GM12878 (cell line): ENCODE data around the gene ATP2C2. TPM values are rescaled to one million over a fixed set of nuclear protein-coding genes. Genes with fewer than 3 reads are reported as not detected.

Experiments
- ATAC-seq: fragments of 200-7000 bp; cut with Tn5 transposase; 3 replicates; pipeline ENCODE4 v1.9.1; 2020; ENCODE audit warnings: mild to moderate bottlenecking, moderate library complexity
- BruUV-seq: library from RNA; stranded (reverse); fragments of 400-500 nt; replicated peaks from 2 replicates; lab custom pipeline; 2021; lab: Mats Ljungman, UMichigan
- CTCF ChIA-PET: fragments of 300-600 bp; sonication (Branson Sonifier 250); formaldehyde crosslinking; extraction: SDS; loops from one replicate; lab custom pipeline; 2021; ENCODE audit warnings: inconsistent platforms; lab: Yijun Ruan, JAX
- POLR2A ChIA-PET: fragments of 350-600 bp; formaldehyde crosslinking; extraction: SDS; loops from one replicate; lab custom pipeline; 2021; ENCODE audit warnings: inconsistent platforms; lab: Charles Lee
- RAD21 ChIA-PET: fragments of 300-600 bp; sonication (Branson Sonifier 250); formaldehyde crosslinking; loops from one replicate; lab custom pipeline; 2023; ENCODE audit warnings: antibody characterized with exemption; ENCODE audit not compliant: unreplicated experiment; lab: Charles Lee
- SMC1A ChIA-PET: fragments of 300-600 bp; sonication (Branson Sonifier 250); formaldehyde crosslinking; loops from one replicate; lab custom pipeline; 2023; ENCODE audit not compliant: unreplicated experiment, uncharacterized antibody; lab: Charles Lee
- DNase-seq: peaks from one replicate; pipeline ENCODE4 v3.0.0-alpha.2; 2011; ENCODE audit warnings: low read depth, low spot score
- FAIRE-seq: peaks from 3 replicates; lab custom pipeline; 2011; peaks lifted over from hg19 to GRCh38; lab: Jason Lieb, UNC
- H2AFZ ChIP-seq: 2 replicates; pipeline ENCODE4 v1.6.0; 2011; ENCODE audit warnings: low read depth, low read length, control low read depth; ENCODE audit not compliant: control insufficient read depth
- H3K27ac ChIP-seq: 2 replicates; pipeline ENCODE4 v1.5.1; 2011; ENCODE audit warnings: control low read depth; ENCODE audit not compliant: control insufficient read depth, insufficient read depth
- H3K27me3 ChIP-seq, 2 experiments: replicated peaks in 1 of 2; 2 replicates each; pipeline versions ENCODE4 v1.6.0 to v1.6.1; 2011; ENCODE audit warnings: low read length in 1 of 2; ENCODE audit not compliant: control insufficient read depth in 2 of 2, insufficient read depth in 2 of 2
- H3K36me3 ChIP-seq, 2 experiments: 2 replicates each; pipeline ENCODE4 v1.5.1; 2011; ENCODE audit warnings: low read length in 1 of 2; ENCODE audit not compliant: control insufficient read depth in 2 of 2, insufficient read depth in 2 of 2
- H3K4me1 ChIP-seq: 2 replicates; pipeline ENCODE4 v1.6.1; 2011; ENCODE audit warnings: mild to moderate bottlenecking, low read length, moderate library complexity, mixed read lengths; ENCODE audit not compliant: control insufficient read depth, insufficient read depth
- H3K4me2 ChIP-seq: 2 replicates; pipeline ENCODE4 v1.6.0; 2011; ENCODE audit warnings: control low read depth; ENCODE audit not compliant: control insufficient read depth, insufficient read depth
- H3K4me3 ChIP-seq: fragments of 200-600 bp; sonication (generic); 2 replicates; pipeline ENCODE4 v1.5.1; 2016
- H3K79me2 ChIP-seq: 2 replicates; pipeline ENCODE4 v1.6.0; 2011; ENCODE audit warnings: low read length; ENCODE audit not compliant: control insufficient read depth, insufficient read depth
- H3K9ac ChIP-seq: 2 replicates; pipeline ENCODE4 v1.8.0; 2011; ENCODE audit warnings: low read length, control low read depth, mixed read lengths; ENCODE audit not compliant: control insufficient read depth, insufficient read depth
- H3K9me3 ChIP-seq: replicated peaks from 3 replicates; pipeline ENCODE4 v1.5.1; 2011; ENCODE audit warnings: mild to moderate bottlenecking, low read length; ENCODE audit not compliant: control insufficient read depth, insufficient read depth
- H4K20me1 ChIP-seq: 2 replicates; pipeline ENCODE4 v1.6.0; 2011; ENCODE audit not compliant: control insufficient read depth, insufficient read depth
- ATF3 ChIP-seq: IDR thresholded peaks from 2 replicates; pipeline ENCODE4 v1.6.1; 2011; ENCODE audit warnings: low read depth, mild to moderate bottlenecking, low read length, moderate library complexity, borderline replicate concordance; ENCODE audit errors: extremely low read depth
- BHLHE40 ChIP-seq, 2 experiments: fragments of 450-650 bp in 1 of 2; IDR thresholded peaks; 2 replicates each; pipeline ENCODE4 v1.6.1; 2011 to 2017; ENCODE audit warnings: low read depth in 2 of 2, borderline replicate concordance in 1 of 2, improper control_type of control experiment in 1 of 2, low read length in 1 of 2, mild to moderate bottlenecking in 1 of 2
- CHD4 ChIP-seq: fragments of 200-600 bp; sonication (generic); IDR thresholded peaks from 2 replicates; pipeline ENCODE4 v1.6.1; 2016; ENCODE audit warnings: mild to moderate bottlenecking
- E2F8 ChIP-seq: fragments of 450-650 bp; IDR thresholded peaks from 2 replicates; pipeline ENCODE4 v1.6.1; 2018; ENCODE audit warnings: mild to moderate bottlenecking, low read depth, moderate library complexity; ENCODE audit not compliant: partially characterized antibody
- ELK1 ChIP-seq: IDR thresholded peaks from 2 replicates; pipeline ENCODE4 v1.6.1; 2012; ENCODE audit warnings: low read depth, low read length, improper control_type of control experiment
- ETV6 ChIP-seq, 2 experiments: fragments of 450-650 bp in 1 of 2; IDR thresholded peaks in 1 of 2; conservative IDR thresholded peaks in 1 of 2; 2 replicates each; pipeline ENCODE4 v1.6.1; 2014; ENCODE audit warnings: antibody characterized with exemption in 1 of 2, borderline replicate concordance in 1 of 2, low read depth in 1 of 2, mild to moderate bottlenecking in 1 of 2, moderate library complexity in 1 of 2
- HDAC2 ChIP-seq: fragments of 200-600 bp; sonication (generic); IDR thresholded peaks from 2 replicates; pipeline ENCODE4 v1.6.1; 2017
- NFYA ChIP-seq: IDR thresholded peaks from 2 replicates; pipeline ENCODE4 v1.6.1; 2011; ENCODE audit warnings: low read depth, mild to moderate bottlenecking, low read length, improper control_type of control experiment, borderline replicate concordance
- PML ChIP-seq: IDR thresholded peaks from 2 replicates; pipeline ENCODE4 v1.6.1; 2012; ENCODE audit warnings: low read length, inconsistent platforms
- RBBP5 ChIP-seq: fragments of 200-600 bp; sonication (generic); conservative IDR thresholded peaks from 2 replicates; pipeline ENCODE4 v1.6.1; 2016
- RUNX3 ChIP-seq: IDR thresholded peaks from 2 replicates; pipeline ENCODE4 v1.6.1; 2012; ENCODE audit warnings: low read length, inconsistent platforms
- SPI1 ChIP-seq: IDR thresholded peaks from 2 replicates; pipeline ENCODE4 v1.6.1; 2011; ENCODE audit warnings: low read depth, mild to moderate bottlenecking, low read length, moderate library complexity, borderline replicate concordance; ENCODE audit not compliant: insufficient read depth
- TCF3 ChIP-seq: IDR thresholded peaks from 2 replicates; pipeline ENCODE4 v1.6.1; 2012; ENCODE audit warnings: low read depth, mild to moderate bottlenecking, low read length, borderline replicate concordance; ENCODE audit not compliant: insufficient read depth
- ZBED1 ChIP-seq: IDR thresholded peaks from 2 replicates; pipeline ENCODE4 v1.6.1; 2016; ENCODE audit warnings: borderline replicate concordance
- ZZZ3 ChIP-seq: IDR thresholded peaks from 2 replicates; pipeline ENCODE4 v1.6.1; 2011; ENCODE audit warnings: low read depth; ENCODE audit not compliant: control insufficient read depth, insufficient read length
- WGBS: methylation state at CpG from one replicate; pipeline ENCODE4 v1.1.6; 2016; ENCODE audit warnings: low lambda C conversion rate; ENCODE audit not compliant: insufficient replicate concordance, insufficient coverage; ENCODE audit errors: missing lambda C conversion rate; 5-methylcytosine and 5-hydroxymethylcytosine counted together
- in situ Hi-C: fragments of 300-500 bp; cut with MboI; formaldehyde crosslinking; loops from 9 replicates; pipeline ENCODE4 v1.14.3; 2018; ENCODE audit warnings: mixed read lengths
- intact Hi-C: fragments of 100-400 bp; cut with micrococcal nuclease; formaldehyde crosslinking; loops from one replicate; pipeline ENCODE4 v1.14.2; 2022; ENCODE audit not compliant: unreplicated experiment
- polyA plus RNA-seq, 11 experiments: library from polyadenylated mRNA; depleted of rRNA in 4 of 11; unstranded in 6 of 11; stranded (reverse) in 5 of 11; fragments of >200 nt; fragmentation: Nextera tagmentation in 4 of 11; fragmentation: Illumina TruSeq in 1 of 11; extraction: Ambion mirVana in 4 of 11; extraction: Trizol in 1 of 11; gene quantifications; 1 replicate in 1 of 11; 2 replicates in 10 of 11; pipeline versions ENCODE4 v1.2.1 to v1.2.3, GENCODE V29; 2011 to 2016; ENCODE audit warnings: inconsistent platforms in 2 of 11, missing spikeins in 2 of 11, low read depth in 1 of 11
- total RNA-seq, 4 experiments: library from RNA; depleted of rRNA in 3 of 4; stranded (reverse); fragments of >200 nt in 3 of 4; fragmentation: Illumina TruSeq in 1 of 4; extraction: Trizol in 1 of 4; gene quantifications; 2 replicates each; pipeline versions ENCODE4 v1.2.1 to v1.2.3, GENCODE V29; 2013 to 2021

The ATP2C2 gene
- total and polyA plus RNA-seq, 10 of the 15 experiments (the other 5 are each of a cell fraction or from before 2014, with no cell fraction given) = 0.05 to 0.19 TPM; not detected in 8

GRCh38 chr16:84471966-84472365 lies 103.6 kb downstream of the ATP2C2 start:
- no peak for FAIRE-seq

GRCh38 chr16:84475643-84476240 lies 107.4 kb downstream of the ATP2C2 start:
- Histone ChIP-seq H3K9me3 (peaks cover 1% of the 10 kb centered on the region; the same call in 1 of the 3 replicates), H3K27me3 (no peaks in the 10 kb centered on the region), H3K4me2 (no peak overlapping the region), H2AFZ (no peak overlapping the region), H3K4me1 (no peaks in the 10 kb centered on the region), H3K27ac (no peak overlapping the region), H3K9ac (no peak overlapping the region), H3K79me2 (no peaks in the 10 kb centered on the region), H4K20me1 (no peaks in the 10 kb centered on the region), H3K36me3 (no peaks in the 10 kb centered on the region; a peak in 1 of 4 replicates), H3K4me3 (no peak overlapping the region)
- DNase-seq (no peak), ATAC-seq (no peak), FAIRE-seq (no peak)
- in situ Hi-C loops (no loop called here), intact Hi-C loops (no loop called here)
- ChIA-PET POLR2A (no interaction called here), SMC1A (no interaction called here), CTCF (no interaction called here), RAD21 (no interaction called here)
- BruUV-seq = no TSS peak
- WGBS = 77% methylated on average over 8 of the region's 8 CpGs
- TF ChIP-seq E2F8 (no peak), ELK1 (no peak), BHLHE40 (IDR thresholded peaks at IDR 0.05; ENCODE audit: borderline replicate concordance in 1 of 2, low read depth in 2 of 2, low read length in 1 of 2) (no peak)

More at GRCh38 chr16:84471966-84472365, 103.6 kb downstream of the ATP2C2 start:
- no peaks in the 10 kb centered on the region for H3K4me1 ChIP-seq
- H3K79me2 ChIP-seq = no peaks in the 10 kb centered on the region
- ATAC-seq (no peak), DNase-seq (no peak)
- no peak overlapping the region for H3K27ac ChIP-seq
- H3K9ac ChIP-seq = no peak overlapping the region
- 82% methylated on average over 4 of the region's 4 CpGs for whole genome bisulfite sequencing
- no peak overlapping the region for H3K4me2 ChIP-seq
- no peak overlapping the region for H2AFZ ChIP-seq
- RAD21 ChIA-PET = no interaction called here
- intact Hi-C loops (no loop called here), in situ Hi-C loops (no loop called here)
- H3K9me3 ChIP-seq = peaks cover 5% of the 10 kb centered on the region; the same call in 1 of the 3 replicates
- no peaks in the 10 kb centered on the region for H3K27me3 ChIP-seq
- CTCF ChIA-PET = no interaction called here
- POLR2A ChIA-PET = no interaction called here
- H3K4me3 ChIP-seq = no peak overlapping the region
- BruUV-seq = no TSS peak
- H3K36me3 ChIP-seq = no peaks in the 10 kb centered on the region
- no peaks in the 10 kb centered on the region for H4K20me1 ChIP-seq
- TF ChIP-seq HDAC2 (no peak), ZBED1 (no peak), ATF3 (no peak), SPI1 (no peak), NFYA (no peak), CHD4 (no peak), TCF3 (no peak), PML (no peak), RBBP5 (no peak), ETV6 (conservative IDR thresholded peaks at IDR 0.05 in 1 of 2, IDR thresholded peaks at IDR 0.05 in 1 of 2; ENCODE audit: borderline replicate concordance in 1 of 2, low read depth in 1 of 2) (no peak), RUNX3 (no peak), ZZZ3 (no peak)
- SMC1A ChIA-PET = no interaction called here
